Measurements from ENCODE around the gene ZNF319.

GRCh38 chr16:57949595-57950238 lies 50.8 kb downstream of the ZNF319 start:
- TF ChIP-seq AFF4 (CRISPR knock-in tag; IDR thresholded peaks at IDR 0.05; ENCODE audit: borderline replicate concordance): no peak
- TF ChIP-seq NFYB (CRISPR knock-in tag; conservative IDR thresholded peaks at IDR 0.05; ENCODE audit: low read depth): no peak
- no peak for TF ChIP-seq CTCF (IDR thresholded peaks at IDR 0.05)
- no peak for TF ChIP-seq FOXP4 (CRISPR knock-in tag; IDR thresholded peaks at IDR 0.05)
- no peak for TF ChIP-seq AR (CRISPR knock-in tag; IDR thresholded peaks at IDR 0.05)
- no peak for TF ChIP-seq ATF3 (CRISPR knock-in tag; conservative IDR thresholded peaks at IDR 0.05)
- no peak for TF ChIP-seq NR3C1 (CRISPR knock-in tag; conservative IDR thresholded peaks at IDR 0.05; ENCODE audit: low read depth)
- no peak for TF ChIP-seq ZNF396 (CRISPR knock-in tag; IDR thresholded peaks at IDR 0.05; ENCODE audit: borderline replicate concordance)
- TF ChIP-seq ARID4B (CRISPR knock-in tag; IDR thresholded peaks at IDR 0.05; ENCODE audit: borderline replicate concordance): no peak
- no peak for TF ChIP-seq USF2 (CRISPR knock-in tag; IDR thresholded peaks at IDR 0.05)
- TF ChIP-seq MAX (CRISPR knock-in tag; IDR thresholded peaks at IDR 0.05): no peak
- no peak for TF ChIP-seq ZNF219 (CRISPR knock-in tag; IDR thresholded peaks at IDR 0.05; ENCODE audit: borderline replicate concordance)
- no peak for TF ChIP-seq E2F4 (CRISPR knock-in tag; IDR thresholded peaks at IDR 0.05; ENCODE audit: borderline replicate concordance, low read depth)
- no peak for TF ChIP-seq CREB1 (CRISPR knock-in tag; IDR thresholded peaks at IDR 0.05)
